Esophagus squamous epithelium (tissue), 4 donors: Measurements from ENCODE around the gene WNT2.

ENCODE experiments used
- CTCF ChIP-seq, 6 experiments: fragments of 450-650 bp in 4 of 6; fragments of 200-600 bp in 2 of 6; sonication (generic) in 2 of 6; IDR thresholded peaks; one replicate each; pipeline ENCODE4 v1.5.1; 2016 to 2019; ENCODE audit warnings: antibody characterized with exemption in 6 of 6, mild to moderate bottlenecking in 4 of 6, moderate library complexity in 4 of 6
- POLR2A ChIP-seq, 4 donors: fragments of 450-650 bp; IDR thresholded peaks; one replicate each; pipeline ENCODE4 v1.6.1; 2017; ENCODE audit warnings: antibody characterized with exemption in 4 of 4, mild to moderate bottlenecking in 4 of 4, moderate library complexity in 3 of 4

GRCh38 chr7:117349570-117349969 lies 26.7 kb upstream of the WNT2 start:
- TF ChIP-seq POLR2A (IDR thresholded peaks at IDR 0.05) (no peak), CTCF (IDR thresholded peaks at IDR 0.05) (no peak)
